Retinal pigment epithelial cell (primary cell): ENCODE results near the gene NKAIN4.

Experiments
- DNase-seq: peaks from one replicate; pipeline ENCODE4 v3.0.0-alpha.2; 2010; ENCODE audit warnings: low read depth
- H3K4me3 ChIP-seq: 2 replicates; pipeline ENCODE4 v1.5.1; 2011; ENCODE audit warnings: mild to moderate bottlenecking, low read length, control low read depth, moderate library complexity
- TF ChIP-seq, protein P1 (sequence below): conservative IDR thresholded peaks from 2 replicates; pipeline ENCODE4 v1.5.1; 2011; ENCODE audit warnings: low read depth, low read length, control low read depth, inconsistent platforms

NKAIN4 gene

DNA sequence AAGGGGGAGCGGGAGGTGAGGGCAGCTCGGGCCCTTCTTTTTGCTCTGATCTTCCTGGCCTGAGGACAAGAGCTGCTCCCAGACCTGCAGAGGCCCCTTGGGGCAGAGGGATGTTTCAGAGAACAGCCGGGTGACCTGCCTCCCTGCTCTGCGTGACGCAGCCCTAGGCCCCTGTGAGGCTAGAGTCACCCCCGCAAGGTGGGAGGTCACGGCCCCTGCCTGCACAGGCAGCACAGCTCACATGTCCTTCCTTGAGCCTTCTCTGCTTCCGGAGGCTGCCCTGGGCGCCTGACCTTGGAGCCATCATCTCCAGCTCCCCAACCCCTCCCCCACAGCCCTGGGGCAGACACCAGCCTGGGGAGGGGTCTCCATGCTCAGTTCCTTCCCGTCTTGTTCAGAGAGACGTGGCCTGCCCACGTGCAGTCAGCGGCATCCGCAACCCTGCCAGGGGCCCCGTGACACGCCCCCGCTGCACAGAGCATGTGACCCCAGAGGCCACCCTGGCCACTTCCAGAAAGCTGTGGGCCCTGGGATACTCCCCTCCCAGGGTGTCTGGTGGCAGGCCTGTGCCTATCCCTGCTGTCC is 18.8 kb downstream of the NKAIN4 start, which contains the start of gene BIRC7:
BIRC7 (plus strand) TSS at position 507 of the 585 bp plus-strand sequence. CDS start 192 bp downstream, outside the sequence.
- TF ChIP-seq, protein P1, sequence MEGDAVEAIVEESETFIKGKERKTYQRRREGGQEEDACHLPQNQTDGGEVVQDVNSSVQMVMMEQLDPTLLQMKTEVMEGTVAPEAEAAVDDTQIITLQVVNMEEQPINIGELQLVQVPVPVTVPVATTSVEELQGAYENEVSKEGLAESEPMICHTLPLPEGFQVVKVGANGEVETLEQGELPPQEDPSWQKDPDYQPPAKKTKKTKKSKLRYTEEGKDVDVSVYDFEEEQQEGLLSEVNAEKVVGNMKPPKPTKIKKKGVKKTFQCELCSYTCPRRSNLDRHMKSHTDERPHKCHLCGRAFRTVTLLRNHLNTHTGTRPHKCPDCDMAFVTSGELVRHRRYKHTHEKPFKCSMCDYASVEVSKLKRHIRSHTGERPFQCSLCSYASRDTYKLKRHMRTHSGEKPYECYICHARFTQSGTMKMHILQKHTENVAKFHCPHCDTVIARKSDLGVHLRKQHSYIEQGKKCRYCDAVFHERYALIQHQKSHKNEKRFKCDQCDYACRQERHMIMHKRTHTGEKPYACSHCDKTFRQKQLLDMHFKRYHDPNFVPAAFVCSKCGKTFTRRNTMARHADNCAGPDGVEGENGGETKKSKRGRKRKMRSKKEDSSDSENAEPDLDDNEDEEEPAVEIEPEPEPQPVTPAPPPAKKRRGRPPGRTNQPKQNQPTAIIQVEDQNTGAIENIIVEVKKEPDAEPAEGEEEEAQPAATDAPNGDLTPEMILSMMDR, result no peak
- no peak for DNase-seq
- H3K4me3 ChIP-seq, result peak within 1 kb of the TSS; percentile 21

DNA sequence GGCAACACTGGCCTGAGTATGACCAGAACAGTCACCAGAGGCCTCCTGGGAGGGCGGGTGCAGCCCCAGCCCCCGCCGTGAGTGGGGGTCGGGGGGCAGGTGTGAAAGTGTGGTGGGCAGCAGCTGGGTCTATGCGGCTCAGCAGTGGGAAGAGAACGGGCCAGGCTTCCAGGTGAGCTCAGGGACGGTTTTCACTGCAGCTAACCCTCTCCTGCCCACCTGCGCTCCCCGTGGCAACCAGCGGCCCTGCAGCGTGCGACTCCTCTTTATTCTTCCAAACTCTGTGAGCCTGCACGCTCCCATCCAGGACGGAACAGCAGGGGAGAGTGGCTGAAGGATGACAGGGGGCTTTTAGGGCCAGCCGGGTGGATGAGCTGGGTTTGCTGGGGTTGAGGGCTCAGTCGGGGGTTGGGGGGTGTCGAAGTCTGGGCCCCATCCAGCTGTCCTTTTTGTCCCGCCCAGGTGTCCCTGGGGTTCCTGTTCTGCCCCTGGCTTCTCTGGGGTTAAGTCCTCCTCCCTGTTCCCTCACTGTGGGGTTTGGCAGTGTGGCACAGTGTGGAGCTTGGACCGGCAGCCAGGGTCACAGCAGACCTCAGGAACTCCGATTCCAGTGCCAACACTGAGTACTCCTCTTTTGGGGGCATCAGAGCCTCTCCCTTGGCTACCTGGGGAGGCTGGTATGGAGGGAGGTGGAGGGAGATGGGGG is 19.4 kb downstream of the NKAIN4 start:
- H3K4me3 ChIP-seq, result no peak overlapping the region
- no peak for DNase-seq
- TF ChIP-seq, protein P1, result peak; percentile 48

DNA sequence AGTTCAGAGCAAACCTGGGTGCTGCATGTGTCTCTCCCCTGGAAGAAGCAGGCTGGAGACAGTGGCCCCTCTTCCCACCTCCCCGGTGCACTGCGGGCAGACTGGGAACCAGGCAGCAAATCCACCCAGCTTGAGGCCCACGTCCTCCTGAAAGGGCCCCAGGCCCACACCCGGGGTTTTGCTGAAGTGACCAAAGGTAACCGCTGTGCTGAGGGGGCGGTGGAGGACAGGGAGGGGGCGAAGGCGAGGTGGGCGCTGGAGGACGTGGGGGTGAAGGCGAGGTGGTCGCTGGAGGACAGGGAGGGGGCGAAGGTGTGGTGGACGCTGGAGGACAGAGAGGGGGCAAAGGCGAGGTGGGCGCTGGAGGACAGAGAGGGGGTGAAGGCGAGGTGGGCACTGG is 20.3 kb downstream of the NKAIN4 start:
- no peak overlapping the region for H3K4me3 ChIP-seq
- DNase-seq, result no peak
- TF ChIP-seq, protein P1, result no peak

DNA sequence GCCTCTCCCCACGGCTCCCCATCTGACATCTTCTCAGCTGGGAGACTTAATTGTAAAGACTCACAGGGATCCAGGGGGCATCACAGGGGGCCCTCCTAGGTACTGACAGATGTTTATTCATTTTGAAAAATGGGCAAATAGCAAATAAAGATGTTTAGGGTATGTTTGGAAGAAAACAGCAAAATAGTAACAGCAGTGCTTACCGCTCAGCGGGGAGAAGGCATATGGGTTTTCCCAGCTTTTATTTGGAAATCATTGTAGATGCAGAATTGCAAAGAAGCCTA is 21.3 kb downstream of the NKAIN4 start:
- no peak overlapping the region for H3K4me3 ChIP-seq
- no peak for DNase-seq
- TF ChIP-seq, protein P1, result no peak

DNA sequence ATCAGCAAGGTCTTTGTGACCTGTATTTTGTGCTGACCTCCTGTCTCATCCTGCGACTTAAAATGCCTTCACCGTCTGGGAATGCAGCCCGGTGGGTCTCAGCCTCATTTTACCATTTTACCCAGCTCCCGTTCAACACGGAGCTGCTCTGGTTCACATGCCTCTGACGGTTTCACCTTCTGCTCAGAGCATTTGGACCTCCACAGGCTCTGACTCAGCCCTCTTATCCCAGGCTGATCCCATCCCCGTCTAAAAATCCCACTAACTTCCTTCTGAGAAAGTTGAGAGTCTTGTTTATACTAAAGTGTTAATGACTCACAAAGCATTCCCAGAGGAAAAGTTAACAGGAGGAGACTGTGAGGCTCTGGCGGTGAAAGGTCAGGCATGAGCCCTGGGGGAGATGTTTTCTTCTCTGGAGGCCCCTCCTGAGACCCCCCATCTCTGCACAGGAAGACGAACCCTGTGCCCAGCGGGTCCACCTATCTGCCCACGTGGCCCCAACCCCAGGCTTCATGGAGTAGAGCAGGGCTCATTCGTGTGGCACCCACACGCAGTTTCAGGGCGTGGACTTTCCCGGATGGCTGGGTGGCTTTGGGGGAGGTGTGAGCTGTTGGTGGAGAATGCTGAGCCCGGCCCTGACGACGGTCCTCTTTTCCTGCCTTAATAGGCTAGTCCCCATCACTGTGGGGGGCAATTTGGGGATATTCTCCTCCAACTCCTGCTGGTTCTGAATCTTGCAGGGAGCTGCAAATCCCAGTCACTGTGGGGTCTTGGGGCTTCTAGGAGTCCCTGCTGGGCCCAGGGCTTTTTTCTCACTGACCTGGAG is 21.8 kb downstream of the NKAIN4 start:
- no peak overlapping the region for H3K4me3 ChIP-seq
- TF ChIP-seq, protein P1, result no peak
- DNase-seq, result peak; percentile 83

DNA sequence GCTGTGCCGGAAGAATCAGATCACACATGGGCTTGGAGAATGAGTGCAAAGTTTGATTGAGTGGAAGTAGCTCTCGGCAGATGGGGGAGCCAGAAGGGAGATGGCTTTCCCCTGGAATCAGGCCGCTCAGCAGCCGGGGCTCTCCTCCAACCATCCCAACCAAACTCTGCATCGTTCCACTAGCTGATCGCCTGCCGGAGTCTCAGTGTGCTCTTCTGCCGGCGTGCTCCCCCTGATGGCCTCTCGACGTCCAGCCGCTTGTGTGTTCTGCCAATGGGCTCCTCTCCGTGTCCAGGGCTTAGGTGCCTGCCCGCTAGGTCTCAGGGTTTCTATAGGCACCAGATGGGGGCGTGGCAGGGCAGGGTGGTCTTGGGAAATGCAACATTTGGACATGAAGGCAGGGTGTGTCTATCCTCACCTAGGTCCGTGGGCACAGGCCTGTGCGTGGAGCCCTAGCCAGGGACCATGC is 23.4 kb downstream of the NKAIN4 start:
- no peak for DNase-seq
- no peak overlapping the region for H3K4me3 ChIP-seq
- TF ChIP-seq, protein P1, result peak; percentile 76
